Sigmoid colon (tissue), 7 donors: Measurements from ENCODE around the gene DFFB. TPM values are rescaled to one million over a fixed set of nuclear protein-coding genes. Genes with fewer than 3 reads are reported as not detected.

Source experiments
- DNase-seq: peaks from one replicate; pipeline ENCODE4 v3.0.0-alpha.2; 2019
- H3K27ac ChIP-seq, 4 donors: fragments of 200-600 bp; sonication (generic); one replicate each; pipeline ENCODE4 v1.5.1; 2016 to 2019; ENCODE audit warnings: mild to moderate bottlenecking in 1 of 4
- H3K27me3 ChIP-seq, 3 donors: fragments of 200-600 bp; sonication (generic); one replicate each; pipeline ENCODE4 v1.5.1; 2019; ENCODE audit warnings: mild to moderate bottlenecking in 1 of 3
- H3K36me3 ChIP-seq, 4 donors: fragments of 200-600 bp; sonication (generic); one replicate each; pipeline ENCODE4 v1.5.1; 2016 to 2019
- H3K4me1 ChIP-seq, 4 donors: fragments of 200-600 bp; sonication (generic); one replicate each; pipeline ENCODE4 v1.5.1; 2017 to 2019
- H3K4me3 ChIP-seq, 4 donors: fragments of 200-600 bp; sonication (generic); one replicate each; pipeline ENCODE4 v1.5.1; 2017 to 2019; ENCODE audit warnings: mild to moderate bottlenecking in 2 of 4, moderate library complexity in 1 of 4
- H3K9me3 ChIP-seq, 4 donors: fragments of 200-600 bp in 3 of 4; sonication (generic) in 3 of 4; one replicate each; pipeline versions ENCODE4 v1.5.1 to v1.6.1; 2013 to 2019
- EP300 ChIP-seq, 4 donors: sonication (generic); formaldehyde crosslinking; IDR thresholded peaks; one replicate each; pipeline ENCODE4 v1.6.1; 2017; ENCODE audit warnings: antibody characterized with exemption in 4 of 4
- POLR2A ChIP-seq, 2 donors: fragments of 450-650 bp; IDR thresholded peaks; one replicate each; pipeline ENCODE4 v1.6.1; 2016; ENCODE audit warnings: antibody characterized with exemption in 2 of 2, mild to moderate bottlenecking in 2 of 2, moderate library complexity in 2 of 2
- POLR2AphosphoS5 ChIP-seq, 4 donors: sonication (generic); formaldehyde crosslinking; IDR thresholded peaks; one replicate each; pipeline ENCODE4 v1.6.1; 2017; ENCODE audit warnings: antibody characterized with exemption in 4 of 4
- WGBS, 2 donors: extraction: QIAGEN DNeasy Blood & Tissue Kit; methylation state at CpG; one replicate each; pipeline ENCODE4 v1.1.7; 2013; 5-methylcytosine and 5-hydroxymethylcytosine counted together
- intact Hi-C: fragments of 100-400 bp; cut with DNase I; formaldehyde crosslinking; loops from one replicate; pipeline ENCODE4 v1.15.1; 2023
- polyA plus RNA-seq, 3 donors: library from polyadenylated mRNA; stranded (reverse); fragments of 200-250 nt; gene quantifications; one replicate each; pipeline ENCODE4 v1.2.3, GENCODE V29; 2013
- total RNA-seq, 4 donors: library from RNA; depleted of rRNA; stranded (reverse); fragments of >200 nt; gene quantifications; one replicate each; pipeline ENCODE4 v1.1.0, GENCODE V29; 2016
- TF ChIP-seq, protein P1 (sequence below), 4 experiments: fragments of 450-650 bp in 3 of 4; fragments of 200-600 bp in 1 of 4; IDR thresholded peaks; one replicate each; pipeline ENCODE4 v1.5.1; 2016 to 2019; ENCODE audit warnings: antibody characterized with exemption in 4 of 4, mild to moderate bottlenecking in 3 of 4, moderate library complexity in 2 of 4
- donor health status: healthy with polysubstance abuse.
- donor health status: Bipolar disorder and iron deficiency.
- donor health status: healthy.

DFFB gene
- total and polyA plus RNA-seq, 7 donors: 1.8 to 9.0 (median 6.1) TPM

DNA sequence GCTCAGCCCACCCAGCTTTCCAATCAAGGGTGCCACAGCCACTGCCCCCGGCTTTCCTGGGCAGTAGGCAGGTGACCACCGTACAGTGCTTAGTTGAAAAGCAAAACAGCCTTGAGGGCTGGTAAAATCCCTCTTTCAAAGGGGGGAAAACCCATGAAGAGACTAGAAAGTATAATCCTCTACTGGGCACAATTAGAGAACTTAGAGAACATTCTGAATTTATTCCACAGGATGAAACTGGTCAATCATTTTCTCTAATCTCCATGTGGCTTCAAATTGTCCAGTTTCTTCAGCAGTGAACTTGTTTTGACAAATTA, 45.7 kb upstream of the DFFB start:
- no peak overlapping the region for H3K27ac ChIP-seq
- DNase-seq: no peak
- intact Hi-C loops: no loop called here
- no peak for TF ChIP-seq EP300 (IDR thresholded peaks at IDR 0.05)
- TF ChIP-seq POLR2AphosphoS5 (IDR thresholded peaks at IDR 0.05): no peak
- no peak for TF ChIP-seq POLR2A (IDR thresholded peaks at IDR 0.05)
- TF ChIP-seq, protein P1, sequence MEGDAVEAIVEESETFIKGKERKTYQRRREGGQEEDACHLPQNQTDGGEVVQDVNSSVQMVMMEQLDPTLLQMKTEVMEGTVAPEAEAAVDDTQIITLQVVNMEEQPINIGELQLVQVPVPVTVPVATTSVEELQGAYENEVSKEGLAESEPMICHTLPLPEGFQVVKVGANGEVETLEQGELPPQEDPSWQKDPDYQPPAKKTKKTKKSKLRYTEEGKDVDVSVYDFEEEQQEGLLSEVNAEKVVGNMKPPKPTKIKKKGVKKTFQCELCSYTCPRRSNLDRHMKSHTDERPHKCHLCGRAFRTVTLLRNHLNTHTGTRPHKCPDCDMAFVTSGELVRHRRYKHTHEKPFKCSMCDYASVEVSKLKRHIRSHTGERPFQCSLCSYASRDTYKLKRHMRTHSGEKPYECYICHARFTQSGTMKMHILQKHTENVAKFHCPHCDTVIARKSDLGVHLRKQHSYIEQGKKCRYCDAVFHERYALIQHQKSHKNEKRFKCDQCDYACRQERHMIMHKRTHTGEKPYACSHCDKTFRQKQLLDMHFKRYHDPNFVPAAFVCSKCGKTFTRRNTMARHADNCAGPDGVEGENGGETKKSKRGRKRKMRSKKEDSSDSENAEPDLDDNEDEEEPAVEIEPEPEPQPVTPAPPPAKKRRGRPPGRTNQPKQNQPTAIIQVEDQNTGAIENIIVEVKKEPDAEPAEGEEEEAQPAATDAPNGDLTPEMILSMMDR (IDR thresholded peaks at IDR 0.05): no peak
- peaks cover 0 to 32% (median 22%) of the 10 kb centered on the region in 4 donors for H3K36me3 ChIP-seq
- H3K4me3 ChIP-seq: no peak overlapping the region
- no peaks in the 10 kb centered on the region for H3K4me1 ChIP-seq
- H3K9me3 ChIP-seq: no peaks in the 10 kb centered on the region
- H3K27me3 ChIP-seq: no peaks in the 10 kb centered on the region
- WGBS, 2 donors: 42 to 49% methylated on average over 2 of the region's 2 CpGs

DNA sequence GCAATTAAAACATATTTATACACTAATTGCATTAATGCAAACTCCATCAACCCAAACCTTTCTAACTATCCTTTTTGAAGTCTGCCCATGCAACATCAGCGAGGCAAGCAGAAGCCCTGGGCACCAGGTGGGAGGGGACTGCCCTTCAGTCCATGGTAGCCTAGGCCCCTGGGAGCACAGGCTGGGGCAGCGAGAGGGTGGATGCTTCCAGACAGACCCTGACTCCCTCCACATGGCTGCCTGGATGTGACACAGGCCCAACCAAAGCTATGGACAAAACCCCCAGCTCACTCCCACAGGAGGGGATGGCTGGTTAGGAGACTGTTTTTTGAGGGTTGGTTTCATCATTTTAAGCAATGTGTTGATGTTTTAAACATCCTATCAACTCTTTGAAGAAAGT, 43.2 kb upstream of the DFFB start:
- intact Hi-C loops: no loop called here
- H3K4me1 ChIP-seq: no peaks in the 10 kb centered on the region
- WGBS, 2 donors: 98 to 99% methylated on average over 2 of the region's 2 CpGs
- H3K4me3 ChIP-seq: no peak overlapping the region
- H3K9me3 ChIP-seq: no peaks in the 10 kb centered on the region
- no peak for TF ChIP-seq POLR2A (IDR thresholded peaks at IDR 0.05)
- no peak for TF ChIP-seq EP300 (IDR thresholded peaks at IDR 0.05)
- TF ChIP-seq, protein P1 (IDR thresholded peaks at IDR 0.05): no peak
- TF ChIP-seq POLR2AphosphoS5 (IDR thresholded peaks at IDR 0.05): no peak
- H3K27ac ChIP-seq: no peak overlapping the region
- DNase-seq: peak; percentile 46
- H3K27me3 ChIP-seq: no peaks in the 10 kb centered on the region
- H3K36me3 ChIP-seq: peaks cover 0 to 49% (median 23%) of the 10 kb centered on the region in 4 donors

DNA sequence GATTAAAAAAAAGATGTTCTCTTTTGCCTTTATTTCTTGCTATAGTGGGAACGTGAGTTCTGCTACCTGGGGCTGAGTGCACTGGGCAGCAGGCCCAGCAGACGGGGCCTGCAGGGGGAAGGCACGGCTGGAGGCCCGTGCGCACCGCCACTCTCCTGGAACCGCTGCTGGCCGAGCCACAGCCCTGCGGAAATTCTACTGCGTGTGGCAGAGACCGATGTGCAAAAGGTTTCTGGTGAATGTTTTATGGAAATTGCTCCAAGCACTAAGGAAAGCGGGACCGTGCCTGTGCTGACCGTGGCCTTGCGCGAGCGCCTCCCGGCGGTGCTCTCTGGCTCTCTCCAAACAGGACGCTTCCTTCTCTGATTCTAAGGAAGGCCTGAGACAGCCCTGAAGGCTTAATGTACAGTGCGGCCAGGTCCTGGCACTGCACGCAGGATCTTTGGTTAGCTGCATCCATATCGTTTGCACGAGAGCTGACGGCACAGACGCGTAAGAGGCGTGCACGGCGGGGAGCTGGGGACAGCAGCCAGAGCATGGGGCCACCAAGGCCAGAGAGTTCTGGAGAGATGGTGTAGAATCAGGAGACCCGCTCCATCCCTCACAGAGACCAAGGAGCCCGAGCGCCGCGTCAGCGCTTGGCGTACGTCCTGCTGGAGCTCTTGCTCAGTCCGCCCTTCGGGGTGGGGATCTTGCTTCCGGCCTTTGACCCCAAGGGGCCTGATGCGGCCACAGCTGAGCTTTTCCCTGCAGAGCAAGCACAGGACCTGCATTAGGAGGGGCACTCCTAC, 42.3 kb upstream of the DFFB start:
- TF ChIP-seq EP300 (IDR thresholded peaks at IDR 0.05) (no peak), POLR2A (IDR thresholded peaks at IDR 0.05) (no peak), POLR2AphosphoS5 (IDR thresholded peaks at IDR 0.05) (no peak)
- TF ChIP-seq, protein P1 (IDR thresholded peaks at IDR 0.05): no peak
- Histone ChIP-seq H3K27me3 (no peaks in the 10 kb centered on the region), H3K4me3 (no peak overlapping the region), H3K9me3 (no peaks in the 10 kb centered on the region), H3K27ac (no peak overlapping the region), H3K4me1 (no peaks in the 10 kb centered on the region), H3K36me3 (peaks cover 0 to 58% (median 23%) of the 10 kb centered on the region in 4 donors)
- peak; percentile 46 for DNase-seq
- WGBS, 2 donors: 94 to 95% methylated on average over 42 of the region's 42 CpGs
- intact Hi-C loops: no loop called here

DNA sequence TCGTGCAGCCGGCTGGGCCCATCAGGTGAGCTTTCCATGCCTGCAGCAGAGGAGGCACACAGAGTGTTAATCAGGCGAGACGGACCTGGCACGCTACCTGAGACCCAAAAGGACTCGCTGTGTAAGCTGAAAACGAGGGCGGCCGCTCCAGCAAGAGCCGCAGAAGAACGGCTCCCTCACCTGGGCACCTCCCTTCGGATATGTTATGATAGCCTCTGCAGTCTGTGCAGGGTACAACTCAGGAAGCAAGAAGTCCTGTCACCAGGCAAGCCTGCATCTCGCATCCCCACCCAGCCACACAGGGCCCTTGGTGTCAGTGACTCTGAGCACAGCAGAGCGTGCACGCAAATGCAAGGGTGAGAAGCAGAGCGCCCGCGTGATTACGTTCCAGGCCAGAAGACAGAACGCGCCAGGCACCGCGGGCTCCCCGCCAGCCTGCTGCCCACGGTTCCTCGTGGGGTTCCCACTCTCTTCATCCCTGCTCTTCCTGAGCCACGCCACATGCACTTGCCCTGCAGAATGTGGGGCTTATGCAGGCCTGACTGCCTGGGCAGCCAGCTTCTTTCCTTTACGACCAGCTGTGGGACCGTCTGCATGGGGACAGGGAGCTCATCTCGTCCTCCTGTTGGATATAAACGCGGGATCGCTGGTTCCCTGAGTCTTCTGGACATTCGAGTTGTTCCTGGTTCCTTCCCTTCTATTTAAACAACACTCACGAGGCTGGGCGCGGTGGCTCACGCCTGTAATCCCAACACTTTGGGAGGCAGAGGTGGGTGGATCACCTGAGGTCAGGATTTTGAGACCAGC, 40.7 kb upstream of the DFFB start:
- no peak overlapping the region for H3K27ac ChIP-seq
- no peaks in the 10 kb centered on the region for H3K27me3 ChIP-seq
- H3K4me1 ChIP-seq: no peaks in the 10 kb centered on the region
- no peaks in the 10 kb centered on the region for H3K9me3 ChIP-seq
- H3K36me3 ChIP-seq: peaks cover 0 to 74% (median 34%) of the 10 kb centered on the region in 4 donors
- intact Hi-C loops: no loop called here
- no peak overlapping the region for H3K4me3 ChIP-seq
- peak; percentile 53 for DNase-seq
- no peak for TF ChIP-seq EP300 (IDR thresholded peaks at IDR 0.05)
- TF ChIP-seq POLR2A (IDR thresholded peaks at IDR 0.05): no peak
- no peak for TF ChIP-seq POLR2AphosphoS5 (IDR thresholded peaks at IDR 0.05)
- TF ChIP-seq, protein P1 (IDR thresholded peaks at IDR 0.05): no peak
- WGBS, 2 donors: 86 to 92% methylated on average over 38 of the region's 38 CpGs
